Retinal pigment epithelial cell (primary cell): ENCODE data around the gene LLGL2.

Experiments used
- DNase-seq: peaks from one replicate; pipeline ENCODE4 v3.0.0-alpha.2; 2010; ENCODE audit warnings: low read depth
- H3K4me3 ChIP-seq: 2 replicates; pipeline ENCODE4 v1.5.1; 2011; ENCODE audit warnings: mild to moderate bottlenecking, low read length, control low read depth, moderate library complexity
- TF ChIP-seq, protein P1 (sequence below): conservative IDR thresholded peaks from 2 replicates; pipeline ENCODE4 v1.5.1; 2011; ENCODE audit warnings: low read depth, low read length, control low read depth, inconsistent platforms

LLGL2 gene

DNA sequence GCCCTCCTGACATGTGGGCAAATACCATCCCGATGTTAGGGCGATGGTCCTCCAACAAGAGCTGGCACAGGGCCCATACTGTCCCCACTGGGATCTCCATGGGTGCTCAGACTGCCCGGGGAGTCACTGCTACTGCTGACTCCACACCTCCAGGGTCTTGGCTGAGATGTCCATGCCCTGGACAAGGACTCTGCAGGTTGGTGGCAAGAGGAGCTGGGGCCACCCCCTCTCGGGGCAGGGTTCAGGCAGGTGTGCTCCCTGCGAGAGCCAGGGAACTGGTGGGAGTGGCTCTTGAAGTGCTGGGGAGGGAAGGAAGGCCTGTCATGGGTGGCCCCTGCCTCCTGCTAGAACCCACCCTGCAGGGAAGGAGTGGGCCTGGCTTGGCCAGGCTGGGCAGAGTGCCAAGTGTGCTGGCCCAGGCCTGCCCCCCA lies 16.6 kb upstream of the LLGL2 start:
- TF ChIP-seq, protein P1, sequence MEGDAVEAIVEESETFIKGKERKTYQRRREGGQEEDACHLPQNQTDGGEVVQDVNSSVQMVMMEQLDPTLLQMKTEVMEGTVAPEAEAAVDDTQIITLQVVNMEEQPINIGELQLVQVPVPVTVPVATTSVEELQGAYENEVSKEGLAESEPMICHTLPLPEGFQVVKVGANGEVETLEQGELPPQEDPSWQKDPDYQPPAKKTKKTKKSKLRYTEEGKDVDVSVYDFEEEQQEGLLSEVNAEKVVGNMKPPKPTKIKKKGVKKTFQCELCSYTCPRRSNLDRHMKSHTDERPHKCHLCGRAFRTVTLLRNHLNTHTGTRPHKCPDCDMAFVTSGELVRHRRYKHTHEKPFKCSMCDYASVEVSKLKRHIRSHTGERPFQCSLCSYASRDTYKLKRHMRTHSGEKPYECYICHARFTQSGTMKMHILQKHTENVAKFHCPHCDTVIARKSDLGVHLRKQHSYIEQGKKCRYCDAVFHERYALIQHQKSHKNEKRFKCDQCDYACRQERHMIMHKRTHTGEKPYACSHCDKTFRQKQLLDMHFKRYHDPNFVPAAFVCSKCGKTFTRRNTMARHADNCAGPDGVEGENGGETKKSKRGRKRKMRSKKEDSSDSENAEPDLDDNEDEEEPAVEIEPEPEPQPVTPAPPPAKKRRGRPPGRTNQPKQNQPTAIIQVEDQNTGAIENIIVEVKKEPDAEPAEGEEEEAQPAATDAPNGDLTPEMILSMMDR: no peak
- no peak overlapping the region for H3K4me3 ChIP-seq
- DNase-seq: no peak

DNA sequence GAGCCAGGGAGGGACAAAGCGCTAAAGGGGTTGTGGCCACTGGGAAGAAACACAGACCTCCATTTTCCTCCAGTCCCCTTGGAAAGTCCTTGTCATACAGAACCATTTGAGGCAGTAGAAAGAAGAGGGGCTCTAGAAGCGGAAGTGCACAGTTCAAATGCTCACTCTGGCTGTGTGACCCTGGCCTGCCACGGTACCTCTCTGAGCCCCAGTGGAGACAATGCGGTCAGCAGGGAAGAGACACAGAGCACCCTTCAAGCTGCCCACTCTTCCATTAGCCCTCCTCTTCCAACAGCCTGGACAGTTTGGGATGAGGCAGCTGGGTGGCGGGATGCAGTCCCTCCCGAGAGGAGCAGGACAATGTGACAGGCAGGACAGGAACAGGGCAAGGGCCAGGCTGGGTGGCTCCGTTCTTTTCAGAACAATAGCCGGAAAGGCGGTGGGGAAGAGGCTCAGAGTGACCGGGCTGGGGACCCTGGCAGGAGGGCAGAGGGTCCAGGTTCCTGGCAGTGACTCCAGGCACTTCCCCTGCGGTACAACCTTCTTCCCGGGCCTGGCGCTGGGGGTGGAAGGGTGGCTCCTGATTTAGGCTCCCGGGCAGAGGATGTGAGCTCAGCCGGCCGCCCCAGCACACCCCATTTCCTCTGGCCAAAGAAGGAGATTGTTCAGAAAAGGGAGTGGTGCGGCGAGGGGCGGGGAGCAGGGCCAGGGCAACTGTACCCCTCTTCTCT lies 15.8 kb upstream of the LLGL2 start:
- no peak overlapping the region for H3K4me3 ChIP-seq
- no peak for DNase-seq
- TF ChIP-seq, protein P1: no peak

DNA sequence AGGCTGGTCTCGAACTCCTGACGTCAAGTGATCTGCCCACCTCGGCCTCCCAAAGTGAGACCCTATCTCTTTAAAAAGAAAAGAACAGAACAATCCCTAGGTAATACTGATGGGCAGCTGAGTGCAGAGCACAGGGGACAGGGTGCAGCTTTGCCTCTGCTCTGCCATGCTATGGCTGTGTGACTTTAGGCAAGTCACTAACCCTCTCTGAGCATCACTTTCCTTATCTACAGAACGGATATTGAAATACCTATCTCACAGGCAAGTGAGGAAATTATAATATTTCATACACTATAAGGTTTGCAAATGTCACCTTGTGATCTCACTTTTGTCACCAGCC lies 14.3 kb upstream of the LLGL2 start:
- no peak overlapping the region for H3K4me3 ChIP-seq
- DNase-seq: no peak
- TF ChIP-seq, protein P1: no peak

DNA sequence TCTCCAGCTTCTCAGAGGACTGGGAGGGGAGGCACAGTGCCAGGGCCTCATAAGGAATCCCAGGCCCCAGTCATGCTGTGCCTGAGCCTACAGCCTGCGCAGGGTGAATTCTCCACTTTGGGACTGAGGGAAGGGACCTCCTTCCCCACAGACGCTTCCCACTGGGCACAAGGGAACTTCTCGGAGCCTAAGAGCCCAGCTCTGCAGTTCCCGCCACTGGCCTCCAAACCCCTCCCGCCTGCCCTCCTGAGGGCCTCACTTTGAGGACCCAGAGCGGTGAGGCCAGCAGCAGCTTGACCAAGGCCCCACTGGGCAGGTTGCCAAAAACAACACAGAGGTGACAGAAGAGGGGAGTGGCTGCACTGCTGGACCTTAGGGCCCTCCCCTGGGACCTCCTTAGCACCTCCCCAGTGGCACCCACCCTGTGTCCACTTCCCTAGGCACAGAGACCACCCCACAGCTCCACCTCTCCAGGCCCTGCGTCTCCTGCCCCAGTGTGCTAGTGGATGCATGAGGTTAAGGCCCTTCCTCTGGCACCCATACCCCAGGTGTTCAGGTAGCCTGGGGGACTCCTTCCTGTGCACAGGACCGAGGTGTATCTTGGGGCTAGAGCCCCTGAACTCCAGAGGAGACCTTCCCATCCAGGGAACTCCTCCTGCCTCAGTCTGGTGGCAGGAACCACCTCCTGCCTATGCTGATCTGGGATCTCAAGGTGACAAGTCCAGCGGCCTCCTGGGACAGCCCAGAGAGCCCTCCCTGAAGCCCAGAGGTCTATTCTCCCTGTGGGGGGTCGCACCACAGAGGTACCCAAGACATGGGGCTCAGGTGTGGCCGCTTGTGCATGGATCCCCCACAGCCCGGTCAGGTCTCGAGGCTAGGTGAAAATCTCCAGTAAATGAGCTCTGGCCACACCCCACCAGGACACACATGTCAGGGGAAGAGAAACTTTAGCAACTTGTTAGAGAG lies 13.6 kb upstream of the LLGL2 start:
- H3K4me3 ChIP-seq: no peak overlapping the region
- TF ChIP-seq, protein P1: no peak
- DNase-seq: no peak

DNA sequence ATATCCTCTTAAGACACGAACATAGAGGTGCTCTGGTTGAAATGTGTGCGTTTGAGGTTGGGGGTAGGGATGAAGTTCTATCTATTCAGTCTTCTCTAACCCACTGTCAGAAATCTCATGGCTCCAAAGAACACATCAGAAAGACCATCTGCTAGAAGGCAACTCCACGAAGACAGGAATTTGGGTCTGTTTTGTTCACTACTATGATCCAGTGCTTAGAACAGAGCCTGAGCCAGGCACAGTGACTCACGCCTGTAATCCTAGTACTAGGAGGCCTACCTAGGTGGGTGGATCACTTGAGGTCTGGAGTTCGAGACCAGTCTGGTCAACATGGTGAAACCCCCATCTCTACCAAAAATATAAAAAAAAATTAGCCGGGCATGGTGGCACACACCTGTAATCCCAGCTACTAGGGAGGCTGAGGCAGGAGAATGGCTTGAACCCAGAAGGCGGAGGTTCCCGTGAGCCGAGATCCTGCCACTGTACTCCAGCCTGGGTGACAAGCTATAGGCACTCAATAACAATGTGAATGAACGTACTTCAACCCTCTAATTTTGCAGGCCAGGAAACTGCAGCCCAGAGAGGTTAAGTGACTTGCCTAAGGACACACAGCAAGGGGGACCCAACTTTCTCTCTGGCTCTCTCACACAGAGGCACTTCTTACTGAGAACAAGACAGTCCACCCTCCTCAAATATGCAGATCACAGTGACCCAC lies 12.4 kb upstream of the LLGL2 start:
- TF ChIP-seq, protein P1: no peak
- no peak for DNase-seq
- no peak overlapping the region for H3K4me3 ChIP-seq

DNA sequence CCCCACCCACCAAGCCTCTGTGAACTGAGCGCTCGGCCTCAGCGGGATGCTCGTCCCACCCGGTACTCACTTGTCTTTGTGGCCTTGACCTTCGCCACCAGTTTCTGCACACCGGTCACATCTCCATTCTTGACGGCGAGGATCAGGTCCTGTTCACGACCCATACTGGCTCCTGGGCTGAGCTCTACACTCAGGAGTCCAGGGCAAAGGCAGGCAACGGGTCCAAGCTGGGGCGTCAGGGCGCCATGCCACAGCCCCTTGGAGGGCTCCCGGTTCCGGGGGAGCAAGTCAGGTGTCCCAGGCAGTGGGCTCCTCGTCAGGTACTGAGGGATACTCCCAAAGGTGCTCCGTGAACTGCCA lies 11.9 kb upstream of the LLGL2 start:
- no peak overlapping the region for H3K4me3 ChIP-seq
- TF ChIP-seq, protein P1: no peak
- DNase-seq: no peak
